Erythroblast (primary cell): ENCODE data around the gene SFXN4.
"Not testable (repeated sequence)": the region's sequence is repeated elsewhere in the genome, so short reads cannot be mapped to it uniquely, and the experiment has no call there.

Source experiments
- DNase-seq, 2 experiments: peaks; one replicate each; lab custom pipeline; 2025; lab: John Stamatoyannopoulos, UW
- GATA1 ChIP-seq: IDR thresholded peaks from 2 replicates; pipeline ENCODE4 v1.6.1; 2011; ENCODE audit warnings: low read depth, mild to moderate bottlenecking, control low read depth, low read length, moderate library complexity
- POLR2A ChIP-seq: IDR thresholded peaks from 2 replicates; pipeline ENCODE4 v1.6.1; 2011; ENCODE audit warnings: mild to moderate bottlenecking, low read length

SFXN4 gene

GRCh38 chr10:119103241-119103902 is 62.1 kb downstream of the SFXN4 start:
- no peak for DNase-seq

GRCh38 chr10:119101366-119102098 is 64.0 kb downstream of the SFXN4 start:
- TF ChIP-seq POLR2A (no peak), GATA1 (no peak)
- peak in 1 of 2 experiments; percentile 41 for DNase-seq

More at GRCh38 chr10:119103241-119103902, 62.1 kb downstream of the SFXN4 start:
- TF ChIP-seq POLR2A, result no peak
- no peak for TF ChIP-seq GATA1

- no peak for TF ChIP-seq GATA1
- TF ChIP-seq POLR2A, result no peak
- peak; percentile 18 to 41 for DNase-seq
Observed at GRCh38 chr10:119100434-119101238, 64.9 kb downstream of the SFXN4 start.

- TF ChIP-seq POLR2A (no peak), GATA1 (no peak)
- DNase-seq, result no peak
Observed at GRCh38 chr10:119098576-119098975, 66.9 kb downstream of the SFXN4 start.

GRCh38 chr10:119096641-119097415 is 68.7 kb downstream of the SFXN4 start:
- DNase-seq, result not testable (repeated sequence)

- TF ChIP-seq GATA1 (no peak), POLR2A (no peak)
- no peak for DNase-seq
Observed at GRCh38 chr10:119095640-119096039, 69.9 kb downstream of the SFXN4 start.

GRCh38 chr10:119090968-119091367 is 74.5 kb downstream of the SFXN4 start:
- TF ChIP-seq GATA1 (no peak), POLR2A (peak; percentile 62)
- DNase-seq, result peak; percentile 84 to 96
